NCI-H1436 treated with DMSO at 0.1 percent for 48 hours (cell line): ENCODE measurements around the gene CABP1.
A peak's percentile ranks its signal among the peaks of the same experiment; 100 is the strongest.
"Not testable (repeated sequence)": the region's sequence is repeated elsewhere in the genome, so short reads cannot be mapped to it uniquely, and the experiment has no call there.

Source experiments
- DNase-seq: peaks from one replicate; lab custom pipeline; 2025; lab: John Stamatoyannopoulos, UW

Gene CABP1

GRCh38 chr12:120668091-120668867 is 27.9 kb downstream of the CABP1 start:
- no peak for DNase-seq

GRCh38 chr12:120668868-120669840 is 28.7 kb downstream of the CABP1 start:
- no peak for DNase-seq

- not testable (repeated sequence) for DNase-seq
Measured at GRCh38 chr12:120670237-120670636, 29.8 kb downstream of the CABP1 start.

GRCh38 chr12:120670667-120671066 is 30.2 kb downstream of the CABP1 start:
- no peak for DNase-seq

- DNase-seq = no peak
Measured at GRCh38 chr12:120674097-120674636, 33.7 kb downstream of the CABP1 start.

GRCh38 chr12:120677765-120678473 is 37.5 kb downstream of the CABP1 start:
- DNase-seq = no peak

GRCh38 chr12:120678572-120678971 is 38.1 kb downstream of the CABP1 start:
- DNase-seq = no peak

- DNase-seq = no peak
Measured at GRCh38 chr12:120680165-120680738, 39.8 kb downstream of the CABP1 start.

- no peak for DNase-seq
Measured at GRCh38 chr12:120684523-120684932, 44.1 kb downstream of the CABP1 start.

GRCh38 chr12:120685522-120685921 is 45.1 kb downstream of the CABP1 start:
- DNase-seq = no peak

GRCh38 chr12:120686151-120686689 is 45.8 kb downstream of the CABP1 start:
- peak; percentile 85 for DNase-seq

- peak; percentile 89 for DNase-seq
Measured at GRCh38 chr12:120686690-120687577, 46.5 kb downstream of the CABP1 start, which contains the start of gene MLEC. Gene MLEC (plus strand): TSS chr12:120687149. CDS start chr12:120687297, 148 bp downstream.

- no peak for DNase-seq
Measured at GRCh38 chr12:120687578-120688289, 47.3 kb downstream of the CABP1 start.

- DNase-seq = no peak
Measured at GRCh38 chr12:120688527-120689071, 48.2 kb downstream of the CABP1 start.

GRCh38 chr12:120689397-120690082 is 49.1 kb downstream of the CABP1 start:
- DNase-seq = no peak

- DNase-seq = no peak
Measured at GRCh38 chr12:120690083-120690450, 49.6 kb downstream of the CABP1 start.

- DNase-seq = no peak
Measured at GRCh38 chr12:120690978-120691377, 50.6 kb downstream of the CABP1 start.

- DNase-seq = no peak
Measured at GRCh38 chr12:120692524-120693033, 52.2 kb downstream of the CABP1 start.
